ENCODE data around the gene MNAT1.

- TF ChIP-seq CTCF (IDR thresholded peaks at IDR 0.05) (no peak), POLR2A (IDR thresholded peaks at IDR 0.05) (no peak)
Observed at GRCh38 chr14:60970146-60970545, 235.6 kb downstream of the MNAT1 start.

All from testis (tissue), 2 donors.